PC-9 (cell line): ENCODE measurements around the gene VAV2.

Source experiments
- EZH2 ChIP-seq: fragments of 200-600 bp; sonication (generic); IDR thresholded peaks from 2 replicates; pipeline ENCODE4 v1.8.0; 2017; ENCODE audit warnings: antibody characterized with exemption, low read depth
- TF ChIP-seq, protein P1 (sequence below): fragments of 200-600 bp; sonication (generic); conservative IDR thresholded peaks from 2 replicates; pipeline ENCODE4 v1.6.1; 2017; ENCODE audit warnings: mixed run types, antibody characterized with exemption, mild to moderate bottlenecking, moderate library complexity

DNA sequence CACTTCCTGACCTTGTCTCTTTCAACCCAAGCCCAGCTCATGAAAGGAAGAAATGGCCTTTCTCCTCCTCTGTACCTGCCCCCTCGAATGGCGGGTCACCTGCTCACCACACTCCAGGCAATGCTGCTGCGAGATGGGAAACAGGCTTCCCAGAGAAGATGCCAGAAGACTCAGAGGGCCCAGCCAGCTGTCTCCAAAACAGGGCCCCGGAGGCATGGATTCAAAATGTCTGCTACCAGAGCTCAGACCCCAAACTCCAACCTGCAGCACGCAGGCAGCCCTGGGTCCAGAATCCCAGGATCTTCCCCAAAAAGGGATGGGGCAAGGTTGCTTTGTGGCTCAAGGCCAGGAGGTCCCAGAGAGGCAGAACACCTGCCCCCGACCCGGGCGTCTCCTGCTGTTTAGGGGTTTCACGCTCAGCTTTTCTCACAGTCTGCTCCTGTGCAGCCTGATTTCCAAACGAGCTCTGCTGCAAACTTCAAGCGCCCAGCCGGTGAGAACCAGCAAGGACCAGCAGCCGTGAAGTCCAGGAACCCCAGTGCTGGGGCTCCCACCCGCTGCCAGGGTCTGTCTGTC is 42.5 kb downstream of the VAV2 start:
- TF ChIP-seq, protein P1, sequence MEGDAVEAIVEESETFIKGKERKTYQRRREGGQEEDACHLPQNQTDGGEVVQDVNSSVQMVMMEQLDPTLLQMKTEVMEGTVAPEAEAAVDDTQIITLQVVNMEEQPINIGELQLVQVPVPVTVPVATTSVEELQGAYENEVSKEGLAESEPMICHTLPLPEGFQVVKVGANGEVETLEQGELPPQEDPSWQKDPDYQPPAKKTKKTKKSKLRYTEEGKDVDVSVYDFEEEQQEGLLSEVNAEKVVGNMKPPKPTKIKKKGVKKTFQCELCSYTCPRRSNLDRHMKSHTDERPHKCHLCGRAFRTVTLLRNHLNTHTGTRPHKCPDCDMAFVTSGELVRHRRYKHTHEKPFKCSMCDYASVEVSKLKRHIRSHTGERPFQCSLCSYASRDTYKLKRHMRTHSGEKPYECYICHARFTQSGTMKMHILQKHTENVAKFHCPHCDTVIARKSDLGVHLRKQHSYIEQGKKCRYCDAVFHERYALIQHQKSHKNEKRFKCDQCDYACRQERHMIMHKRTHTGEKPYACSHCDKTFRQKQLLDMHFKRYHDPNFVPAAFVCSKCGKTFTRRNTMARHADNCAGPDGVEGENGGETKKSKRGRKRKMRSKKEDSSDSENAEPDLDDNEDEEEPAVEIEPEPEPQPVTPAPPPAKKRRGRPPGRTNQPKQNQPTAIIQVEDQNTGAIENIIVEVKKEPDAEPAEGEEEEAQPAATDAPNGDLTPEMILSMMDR: no peak
- no peak for TF ChIP-seq EZH2
